GM10248 (cell line): Measurements from ENCODE around the gene TALDO1.
A peak's percentile ranks its signal among the peaks of the same experiment; 100 is the strongest.

ENCODE experiments used
- CTCF ChIA-PET: fragments of 300-600 bp; sonication (Branson Sonifier 250); formaldehyde crosslinking; extraction: SDS; loops from one replicate; lab custom pipeline; 2021; ENCODE audit warnings: antibody characterized with exemption; lab: Yijun Ruan, JAX
- POLR2A ChIA-PET: fragments of 350-650 bp; sonication (Branson Sonifier 250); formaldehyde crosslinking; extraction: SDS; loops from one replicate; lab custom pipeline; 2020; ENCODE audit warnings: antibody characterized with exemption; lab: Yijun Ruan, JAX
- DNase-seq: peaks from one replicate; pipeline ENCODE4 v3.0.0; 2012; ENCODE audit errors: extremely low spot score
- TF ChIP-seq, protein P1 (sequence below): IDR thresholded peaks from 2 replicates; pipeline ENCODE4 v1.5.1; 2012; ENCODE audit warnings: mild to moderate bottlenecking, low read depth; ENCODE audit errors: extremely low read depth, missing control alignments, control extremely low read depth

The TALDO1 gene

DNA sequence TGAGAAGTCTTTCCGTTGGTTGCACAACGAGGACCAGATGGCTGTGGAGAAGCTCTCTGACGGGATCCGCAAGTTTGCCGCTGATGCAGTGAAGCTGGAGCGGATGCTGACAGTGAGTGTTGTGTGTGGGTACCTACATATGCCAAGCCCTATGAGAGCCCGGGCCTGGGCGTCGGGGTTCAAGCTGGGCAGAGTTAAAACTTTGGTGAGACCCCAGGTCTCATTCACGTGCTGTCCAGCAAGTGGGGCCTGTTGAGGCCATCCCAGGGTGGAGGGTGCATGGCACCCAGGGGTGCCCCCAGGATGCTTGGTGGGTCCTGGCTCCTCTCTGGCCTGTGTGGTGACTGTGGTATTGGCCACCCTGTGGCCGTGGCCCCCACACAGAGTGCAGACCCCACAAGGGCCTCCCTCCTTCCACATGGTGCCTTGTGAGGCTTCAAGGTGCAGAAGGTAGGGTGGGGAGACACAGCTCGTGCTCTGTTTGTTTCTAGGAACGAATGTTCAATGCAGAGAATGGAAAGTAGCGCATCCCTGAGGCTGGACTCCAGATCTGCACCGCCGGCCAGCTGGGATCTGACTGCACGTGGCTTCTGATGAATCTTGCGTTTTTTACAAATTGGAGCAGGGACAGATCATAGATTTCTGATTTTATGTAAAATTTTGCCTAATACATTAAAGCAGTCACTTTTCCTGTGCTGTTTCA, 17.2 kb downstream of the TALDO1 start:
- CTCF ChIA-PET, result interaction anchor here (1.1 to 2.7 kb wide), 8 partner anchors 11 to 208 kb away, joined by 3 to 11 read pairs (median 4); partner anchors contain the start of genes GATD1 and TALDO1
- DNase-seq, result no peak
- POLR2A ChIA-PET, result no interaction called here
- TF ChIP-seq, protein P1, sequence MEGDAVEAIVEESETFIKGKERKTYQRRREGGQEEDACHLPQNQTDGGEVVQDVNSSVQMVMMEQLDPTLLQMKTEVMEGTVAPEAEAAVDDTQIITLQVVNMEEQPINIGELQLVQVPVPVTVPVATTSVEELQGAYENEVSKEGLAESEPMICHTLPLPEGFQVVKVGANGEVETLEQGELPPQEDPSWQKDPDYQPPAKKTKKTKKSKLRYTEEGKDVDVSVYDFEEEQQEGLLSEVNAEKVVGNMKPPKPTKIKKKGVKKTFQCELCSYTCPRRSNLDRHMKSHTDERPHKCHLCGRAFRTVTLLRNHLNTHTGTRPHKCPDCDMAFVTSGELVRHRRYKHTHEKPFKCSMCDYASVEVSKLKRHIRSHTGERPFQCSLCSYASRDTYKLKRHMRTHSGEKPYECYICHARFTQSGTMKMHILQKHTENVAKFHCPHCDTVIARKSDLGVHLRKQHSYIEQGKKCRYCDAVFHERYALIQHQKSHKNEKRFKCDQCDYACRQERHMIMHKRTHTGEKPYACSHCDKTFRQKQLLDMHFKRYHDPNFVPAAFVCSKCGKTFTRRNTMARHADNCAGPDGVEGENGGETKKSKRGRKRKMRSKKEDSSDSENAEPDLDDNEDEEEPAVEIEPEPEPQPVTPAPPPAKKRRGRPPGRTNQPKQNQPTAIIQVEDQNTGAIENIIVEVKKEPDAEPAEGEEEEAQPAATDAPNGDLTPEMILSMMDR, result no peak

DNA sequence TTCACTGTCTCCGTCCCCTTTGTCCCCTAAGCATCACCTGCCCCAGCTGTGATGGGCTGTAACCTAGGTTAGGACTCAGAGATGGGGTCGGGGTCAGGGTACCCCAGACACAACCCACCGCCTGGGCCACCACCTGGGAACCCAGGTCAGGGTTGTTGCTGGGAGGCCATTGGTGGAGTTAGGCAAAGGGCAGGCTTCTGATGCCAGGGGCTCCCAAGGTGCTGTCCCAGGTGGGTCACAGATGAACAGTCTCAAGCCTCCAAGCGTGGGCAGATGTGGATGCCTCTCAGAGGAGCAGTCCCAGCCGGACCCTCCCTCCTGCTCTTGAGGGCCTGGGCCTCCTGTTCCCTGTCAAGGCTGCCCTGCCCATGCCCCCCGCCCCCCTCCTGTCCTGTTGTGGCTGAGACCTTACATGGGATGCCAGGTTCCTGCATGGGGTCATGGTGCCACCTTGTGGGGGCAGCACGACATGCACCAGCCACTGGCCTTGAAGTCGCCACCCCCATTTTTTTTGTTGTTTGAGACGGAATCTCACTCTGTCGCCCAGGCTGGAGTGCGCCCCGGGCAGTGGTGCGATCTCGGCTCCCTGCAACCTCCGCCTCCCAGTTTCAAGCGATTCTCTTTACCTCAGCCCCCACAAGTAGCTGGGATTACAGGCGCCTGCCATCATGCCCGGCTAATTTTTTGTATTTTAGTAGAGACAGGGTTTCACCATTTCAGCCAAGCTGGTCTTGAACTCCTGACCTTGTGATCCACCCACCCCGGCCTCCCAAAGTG, 17.9 kb downstream of the TALDO1 start:
- ChIA-PET CTCF (interaction anchor here (0.7 to 2.7 kb wide), 9 partner anchors 9 to 246 kb away, joined by 3 to 11 read pairs (median 3); partner anchors contain the start of gene GATD1), POLR2A (no interaction called here)
- TF ChIP-seq, protein P1, result peak; percentile 77
- peak; percentile 70 for DNase-seq

DNA sequence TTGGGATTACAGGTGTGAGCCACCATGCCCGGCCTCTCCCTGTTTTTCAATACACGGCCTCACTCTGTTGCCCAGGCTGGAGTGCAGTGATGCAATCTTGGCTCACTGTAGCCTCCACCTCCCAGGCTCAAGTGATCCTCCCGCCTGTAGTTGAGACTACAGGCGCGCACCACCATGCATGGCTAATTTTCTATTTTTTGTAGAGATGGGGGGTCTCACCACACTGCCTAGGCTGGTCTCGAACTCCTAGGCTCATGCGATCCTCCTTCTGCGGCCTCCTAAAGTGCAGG, 18.5 kb downstream of the TALDO1 start:
- DNase-seq, result no peak
- TF ChIP-seq, protein P1, result no peak
- POLR2A ChIA-PET, result no interaction called here
- CTCF ChIA-PET, result interaction anchor here (0.7 to 2.7 kb wide), 9 partner anchors 8 to 247 kb away, joined by 3 to 11 read pairs (median 3); partner anchors contain the start of gene GATD1

DNA sequence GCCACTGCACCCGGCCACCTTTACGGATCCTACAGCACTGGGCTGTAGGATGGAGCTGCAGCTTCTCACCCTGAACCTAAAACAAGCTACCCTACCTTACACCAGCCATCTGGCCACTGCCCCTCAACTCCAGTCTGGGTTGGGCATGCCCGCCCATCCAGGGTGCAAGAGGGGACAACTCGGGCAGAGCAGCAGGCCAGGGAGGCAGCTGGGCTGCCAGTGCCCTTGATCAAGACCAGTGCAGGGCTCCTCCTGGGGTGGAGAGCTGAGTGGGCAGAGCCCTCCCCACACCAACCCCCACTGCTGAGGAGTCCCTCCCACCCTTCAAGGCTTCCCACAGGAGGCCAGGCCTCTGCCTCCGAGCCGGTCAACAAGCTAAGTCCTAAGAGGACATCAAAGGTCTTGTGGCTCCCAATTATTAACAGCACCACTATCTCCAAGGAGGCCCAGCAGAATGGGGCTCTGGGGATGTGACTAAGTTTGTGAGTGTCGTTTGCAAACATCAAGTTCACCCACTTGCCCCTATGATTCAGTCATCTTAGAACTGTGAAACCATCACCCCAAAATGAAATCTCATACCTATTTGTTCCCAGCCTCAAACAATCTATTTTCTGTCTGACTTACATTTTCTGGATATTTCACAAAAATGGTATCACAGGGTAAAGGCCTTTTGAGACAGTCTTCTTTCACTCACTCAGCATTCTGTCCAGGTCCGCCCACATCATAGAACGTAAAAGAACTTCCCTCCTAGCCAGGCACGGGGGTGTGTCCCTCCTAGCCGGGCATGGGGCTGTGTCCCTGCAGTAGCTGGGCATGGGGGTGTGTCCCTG, 19.1 kb downstream of the TALDO1 start:
- CTCF ChIA-PET, result interaction anchor here (0.7 to 2.7 kb wide), 10 partner anchors 8 to 247 kb away, joined by 3 to 11 read pairs (median 4); partner anchors contain the start of gene GATD1

DNA sequence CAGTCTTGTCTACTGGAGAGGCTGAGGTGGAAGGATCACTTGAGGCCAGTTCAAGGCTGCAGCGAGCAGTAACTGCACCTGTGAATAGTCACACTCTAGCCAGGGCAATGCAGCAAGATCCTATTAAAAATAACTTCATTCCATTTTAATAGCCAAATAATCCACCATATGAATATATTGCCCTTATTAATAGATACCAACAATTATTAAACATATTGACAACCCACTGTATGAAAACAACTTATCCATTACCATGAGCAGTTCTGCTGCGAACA, 19.6 kb downstream of the TALDO1 start:
- ChIA-PET POLR2A (no interaction called here), CTCF (interaction anchor here (1.6 to 2.7 kb wide), 3 partner anchors 9 to 39 kb away, joined by 4 to 11 read pairs (median 7); partner anchors contain the start of gene GATD1)
- TF ChIP-seq, protein P1, result no peak
- DNase-seq, result no peak

More for the DNA sequence above, 19.1 kb downstream of the TALDO1 start:
- DNase-seq, result no peak
- POLR2A ChIA-PET, result no interaction called here
- TF ChIP-seq, protein P1, result no peak

DNA sequence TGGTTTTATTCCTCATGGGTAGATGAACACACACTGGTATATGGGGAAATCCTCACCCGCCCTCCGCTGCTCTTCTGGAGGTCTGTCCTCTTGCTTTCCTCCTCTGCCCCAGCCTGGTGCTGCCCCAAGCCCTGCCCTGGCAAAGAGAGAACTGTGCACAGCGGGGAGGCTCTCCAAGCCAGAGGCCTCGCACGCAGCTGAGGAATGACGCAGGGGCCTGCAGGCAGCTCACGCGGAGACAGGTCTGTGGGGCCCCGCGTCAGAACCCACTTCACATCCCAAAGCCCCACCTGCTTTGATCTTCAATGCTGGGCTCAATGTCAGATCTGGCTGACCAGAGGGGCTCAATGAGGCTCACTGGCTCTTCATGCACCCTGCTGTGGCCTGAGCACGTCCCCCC, 20.0 kb downstream of the TALDO1 start:
- CTCF ChIA-PET, result interaction anchor here (1.6 to 2.7 kb wide), 2 partner anchors 9 to 39 kb away, joined by 4 to 7 read pairs; no protein-coding TSS in a partner anchor
- no peak for DNase-seq
- POLR2A ChIA-PET, result no interaction called here
- TF ChIP-seq, protein P1, result no peak
